Stimulated activated CD4-positive, alpha-beta T cell treated with anti-CD3 and anti-CD28 coated beads, Interleukin-4, amount 100 ng/mL, for 24 hours (primary cell): ENCODE data around the gene FAM110A.
"Not testable (repeated sequence)": the region's sequence is repeated elsewhere in the genome, so short reads cannot be mapped to it uniquely, and the experiment has no call there.

Source experiments
- DNase-seq: peaks from one replicate; pipeline ENCODE4 v3.0.0-alpha.2; 2020

The FAM110A gene

GRCh38 chr20:824490-824889 is 9.0 kb upstream of the FAM110A start:
- no peak for DNase-seq

- no peak for DNase-seq
Observed at GRCh38 chr20:824916-825315, 8.6 kb upstream of the FAM110A start.

GRCh38 chr20:825710-826421 is 7.6 kb upstream of the FAM110A start:
- DNase-seq, result no peak

- no peak for DNase-seq
Observed at GRCh38 chr20:826695-827323, 6.7 kb upstream of the FAM110A start.

- DNase-seq, result not testable (repeated sequence)
Observed at GRCh38 chr20:827981-828380, 5.5 kb upstream of the FAM110A start.

GRCh38 chr20:828987-829386 is 4.5 kb upstream of the FAM110A start:
- DNase-seq, result no peak

- DNase-seq, result no peak
Observed at GRCh38 chr20:829551-829950, 4.0 kb upstream of the FAM110A start.

- DNase-seq, result no peak
Observed at GRCh38 chr20:830011-830521, 3.4 kb upstream of the FAM110A start.

- no peak for DNase-seq
Observed at GRCh38 chr20:831251-831650, 2.3 kb upstream of the FAM110A start.

- no peak for DNase-seq
Observed at GRCh38 chr20:831956-832355, 1.6 kb upstream of the FAM110A start.

GRCh38 chr20:833121-833449 is 430 bp upstream of the FAM110A start:
- DNase-seq, result no peak

- no peak for DNase-seq
Observed at GRCh38 chr20:834151-834746, 734 bp downstream of the FAM110A start.

GRCh38 chr20:835608-836045 is 2.1 kb downstream of the FAM110A start:
- peak; percentile 40 for DNase-seq

- peak; percentile 42 for DNase-seq
Observed at GRCh38 chr20:836190-836589, 2.7 kb downstream of the FAM110A start.

- no peak for DNase-seq
Observed at GRCh38 chr20:839015-839414, 5.5 kb downstream of the FAM110A start.

GRCh38 chr20:839626-840025 is 6.1 kb downstream of the FAM110A start:
- DNase-seq, result no peak

- no peak for DNase-seq
Observed at GRCh38 chr20:840503-840857, 7.0 kb downstream of the FAM110A start.

- DNase-seq, result no peak
Observed at GRCh38 chr20:840858-841567, 7.5 kb downstream of the FAM110A start.

- no peak for DNase-seq
Observed at GRCh38 chr20:841568-842546, 8.3 kb downstream of the FAM110A start.

GRCh38 chr20:842547-842940 is 9.0 kb downstream of the FAM110A start:
- DNase-seq, result no peak

- no peak for DNase-seq
Observed at GRCh38 chr20:843912-844311, 10.4 kb downstream of the FAM110A start.

GRCh38 chr20:844473-845225 is 11.1 kb downstream of the FAM110A start:
- peak; percentile 90 for DNase-seq
